HFF-Myc (cell line): ENCODE data around the gene CLCN6.

Experiments
- DNase-seq: peaks from one replicate; pipeline ENCODE4 v3.0.0-alpha.2; 2011; ENCODE audit warnings: low read depth; ENCODE audit errors: extremely low read depth
- H3K4me3 ChIP-seq: replicated peaks from 2 replicates; pipeline ENCODE4 v1.5.1; 2011; ENCODE audit warnings: low read depth, mild to moderate bottlenecking, control low read depth, low read length
- CTCF ChIP-seq: IDR thresholded peaks from 2 replicates; pipeline ENCODE4 v1.5.1; 2012; ENCODE audit warnings: mild to moderate bottlenecking, low read depth, low read length, control low read depth; ENCODE audit errors: missing control alignments

The CLCN6 gene

GRCh38 chr1:11764519-11764918 lies 41.5 kb upstream of the CLCN6 start:
- no peak for TF ChIP-seq CTCF
- no peak overlapping the region for H3K4me3 ChIP-seq
- DNase-seq, result no peak

GRCh38 chr1:11765661-11766428 lies 40.1 kb upstream of the CLCN6 start:
- no peak for DNase-seq
- no peak overlapping the region for H3K4me3 ChIP-seq
- no peak for TF ChIP-seq CTCF

GRCh38 chr1:11766429-11766776 lies 39.6 kb upstream of the CLCN6 start:
- TF ChIP-seq CTCF, result no peak
- DNase-seq, result no peak
- no peak overlapping the region for H3K4me3 ChIP-seq

GRCh38 chr1:11767922-11768704 lies 37.9 kb upstream of the CLCN6 start:
- H3K4me3 ChIP-seq, result no peak overlapping the region
- DNase-seq, result no peak
- no peak for TF ChIP-seq CTCF

GRCh38 chr1:11768821-11769220 lies 37.2 kb upstream of the CLCN6 start:
- DNase-seq, result no peak
- H3K4me3 ChIP-seq, result no peak overlapping the region
- no peak for TF ChIP-seq CTCF

- DNase-seq, result no peak
- no peak for TF ChIP-seq CTCF
- H3K4me3 ChIP-seq, result no peak overlapping the region
These were observed 36.7 kb upstream of the CLCN6 start for GRCh38 chr1:11769274-11769673.
